ENCODE measurements around the gene ITPA.
"Not testable (repeated sequence)": the region's sequence is repeated elsewhere in the genome, so short reads cannot be mapped to it uniquely, and the experiment has no call there.

- TF ChIP-seq BATF2 (CRISPR knock-in tag; IDR thresholded peaks at IDR 0.05); ELF4 (CRISPR knock-in tag; IDR thresholded peaks at IDR 0.05; ENCODE audit: borderline replicate concordance); MYC (CRISPR knock-in tag; IDR thresholded peaks at IDR 0.05; ENCODE audit: borderline replicate concordance); ZNF646 (CRISPR knock-in tag; IDR thresholded peaks at IDR 0.05); SKIL (CRISPR knock-in tag; IDR thresholded peaks at IDR 0.05; ENCODE audit: borderline replicate concordance); REST (IDR thresholded peaks at IDR 0.05; ENCODE audit: borderline replicate concordance in 1 of 2, low read depth in 1 of 2, low read length in 2 of 2); PLRG1 (conservative IDR thresholded peaks at IDR 0.05): not testable (repeated sequence)
Measured at GRCh38 chr20:3215359-3215917, 6.1 kb downstream of the ITPA start.

Measured in HepG2 (cell line).